Nephron progenitor cell (in vitro differentiated cells): ENCODE measurements around the gene BBX.

ENCODE experiments used
- DNase-seq: peaks from one replicate; pipeline ENCODE4 v3.0.0; 2021
- H3K27ac Mint-ChIP-seq: 2 replicates; pipeline ENCODE4 v1.8.0; 2021; ENCODE audit warnings: mild to moderate bottlenecking, moderate library complexity, mixed read lengths
- H3K27me3 Mint-ChIP-seq: 2 replicates; pipeline ENCODE4 v1.8.0; 2021; ENCODE audit warnings: mild to moderate bottlenecking, low read depth, mixed read lengths; ENCODE audit not compliant: poor library complexity
- H3K36me3 Mint-ChIP-seq: 2 replicates; pipeline ENCODE4 v1.8.0; 2021; ENCODE audit warnings: low read depth, mixed read lengths
- H3K4me1 Mint-ChIP-seq: 2 replicates; pipeline ENCODE4 v1.8.0; 2021; ENCODE audit warnings: mixed read lengths
- H3K4me3 Mint-ChIP-seq: 2 replicates; pipeline ENCODE4 v1.8.0; 2021; ENCODE audit warnings: mild to moderate bottlenecking, moderate library complexity, mixed read lengths
- H3K9me3 Mint-ChIP-seq: 2 replicates; pipeline ENCODE4 v1.8.0; 2021; ENCODE audit warnings: mild to moderate bottlenecking, moderate library complexity, mixed read lengths
- CTCF ChIP-seq: fragments of 200-600 bp; sonication (generic); IDR thresholded peaks from 2 replicates; pipeline ENCODE4 v1.5.0; 2021; ENCODE audit warnings: antibody characterized with exemption

Gene BBX

GRCh38 chr3:107734317-107734716 lies 211.6 kb downstream of the BBX start:
- Mint-ChIP-seq H3K36me3 (peaks cover 48% of the 10 kb centered on the region), H3K27ac (no peak overlapping the region), H3K4me1 (no peaks in the 10 kb centered on the region), H3K9me3 (no peaks in the 10 kb centered on the region), H3K4me3 (no peak overlapping the region), H3K27me3 (no peaks in the 10 kb centered on the region)
- TF ChIP-seq CTCF, result no peak
- no peak for DNase-seq

- H3K4me3 Mint-ChIP-seq, result no peak overlapping the region
- H3K36me3 Mint-ChIP-seq, result peaks cover 18% of the 10 kb centered on the region
- TF ChIP-seq CTCF, result no peak
- no peak overlapping the region for H3K27ac Mint-ChIP-seq
- no peaks in the 10 kb centered on the region for H3K27me3 Mint-ChIP-seq
- no peaks in the 10 kb centered on the region for H3K9me3 Mint-ChIP-seq
- H3K4me1 Mint-ChIP-seq, result peaks cover 4% of the 10 kb centered on the region
- DNase-seq, result no peak
Observed at GRCh38 chr3:107737914-107738313, 215.2 kb downstream of the BBX start.

GRCh38 chr3:107738486-107739183 lies 215.9 kb downstream of the BBX start:
- Mint-ChIP-seq H3K4me3 (no peak overlapping the region), H3K27me3 (no peaks in the 10 kb centered on the region), H3K4me1 (peaks cover 4% of the 10 kb centered on the region), H3K36me3 (peaks cover 11% of the 10 kb centered on the region), H3K9me3 (no peaks in the 10 kb centered on the region), H3K27ac (no peak overlapping the region)
- DNase-seq, result no peak
- no peak for TF ChIP-seq CTCF

- H3K4me1 Mint-ChIP-seq, result peaks cover 8% of the 10 kb centered on the region
- DNase-seq, result no peak
- H3K27ac Mint-ChIP-seq, result peak overlapping the region; percentile 30
- no peaks in the 10 kb centered on the region for H3K27me3 Mint-ChIP-seq
- no peak for TF ChIP-seq CTCF
- peaks cover 9% of the 10 kb centered on the region for H3K36me3 Mint-ChIP-seq
- no peak overlapping the region for H3K4me3 Mint-ChIP-seq
- no peaks in the 10 kb centered on the region for H3K9me3 Mint-ChIP-seq
Observed at GRCh38 chr3:107739227-107739626, 216.5 kb downstream of the BBX start.

- H3K36me3 Mint-ChIP-seq, result peaks cover 17% of the 10 kb centered on the region
- DNase-seq, result no peak
- H3K4me1 Mint-ChIP-seq, result peaks cover 15% of the 10 kb centered on the region
- H3K4me3 Mint-ChIP-seq, result no peak overlapping the region
- no peak overlapping the region for H3K27ac Mint-ChIP-seq
- H3K27me3 Mint-ChIP-seq, result no peaks in the 10 kb centered on the region
- peak; percentile 35 for TF ChIP-seq CTCF
- H3K9me3 Mint-ChIP-seq, result no peaks in the 10 kb centered on the region
Observed at GRCh38 chr3:107740992-107741896, 218.5 kb downstream of the BBX start.
